IMR-90 (cell line): ENCODE results near the gene NTF3. TPM values are rescaled to one million over a fixed set of nuclear protein-coding genes. Genes with fewer than 3 reads are reported as not detected.

Experiments used
- ATAC-seq: fragments of 200-7000 bp; cut with Tn5 transposase; 2 replicates; pipeline ENCODE4 v1.9.1; 2020; ENCODE audit warnings: low read depth, mild to moderate bottlenecking, moderate library complexity
- BruUV-seq: library from RNA; stranded (reverse); fragments of 400-500 nt; replicated peaks from 2 replicates; lab custom pipeline; 2021; lab: Mats Ljungman, UMichigan
- CTCF ChIA-PET: fragments of 300-600 bp; formaldehyde crosslinking; extraction: SDS; loops from one replicate; lab custom pipeline; 2021; ENCODE audit warnings: antibody characterized with exemption; lab: Yijun Ruan, JAX
- POLR2A ChIA-PET: fragments of 300-600 bp; sonication (Branson Sonifier 250); formaldehyde crosslinking; loops from one replicate; lab custom pipeline; 2022; ENCODE audit warnings: antibody characterized with exemption; ENCODE audit not compliant: unreplicated experiment; lab: Charles Lee
- DNase-seq: peaks from one replicate; pipeline ENCODE4 v3.0.0; 2013
- H2AFZ ChIP-seq: replicated peaks from 2 replicates; pipeline ENCODE3; 2013; ENCODE audit warnings: low read length, mild to moderate bottlenecking; ENCODE audit not compliant: poor library complexity
- H2AK5ac ChIP-seq: 2 replicates; pipeline ENCODE4 v1.6.1; 2013; ENCODE audit warnings: low read depth, low read length, inconsistent platforms
- H2AK9ac ChIP-seq: replicated peaks from 2 replicates; pipeline ENCODE3; 2013; ENCODE audit warnings: mild to moderate bottlenecking, low read depth, low read length, moderate library complexity; ENCODE audit not compliant: poor library complexity
- H2BK120ac ChIP-seq: 2 replicates; pipeline ENCODE4 v1.6.1; 2013; ENCODE audit warnings: low read depth, low read length, inconsistent platforms
- H2BK15ac ChIP-seq: 3 replicates; pipeline ENCODE4 v1.6.1; 2013; ENCODE audit warnings: low read depth, low read length, inconsistent platforms
- H2BK20ac ChIP-seq: 2 replicates; pipeline ENCODE4 v1.6.1; 2013; ENCODE audit warnings: low read depth, mild to moderate bottlenecking, inconsistent platforms, low read length, moderate library complexity
- H2BK5ac ChIP-seq: 2 replicates; pipeline ENCODE4 v1.6.1; 2013; ENCODE audit warnings: mild to moderate bottlenecking, low read depth, low read length, inconsistent platforms; ENCODE audit not compliant: poor library complexity, severe bottlenecking
- H3K14ac ChIP-seq: replicated peaks from 2 replicates; pipeline ENCODE4 v1.6.1; 2013; ENCODE audit warnings: low read depth, low read length, inconsistent platforms
- H3K18ac ChIP-seq: 2 replicates; pipeline ENCODE4 v1.6.1; 2013; ENCODE audit warnings: low read depth, low read length, control low read depth
- H3K23ac ChIP-seq: 2 replicates; pipeline ENCODE4 v1.6.1; 2013; ENCODE audit warnings: low read depth, low read length, inconsistent platforms
- H3K27ac ChIP-seq: 2 replicates; pipeline ENCODE4 v1.5.1; 2013; ENCODE audit warnings: mild to moderate bottlenecking, control low read depth, low read length; ENCODE audit not compliant: insufficient read depth
- H3K27me3 ChIP-seq: 2 replicates; pipeline ENCODE4 v1.6.1; 2013; ENCODE audit warnings: low read length; ENCODE audit not compliant: control insufficient read depth, insufficient read depth
- H3K36me3 ChIP-seq: 2 replicates; pipeline ENCODE4 v1.6.1; 2013; ENCODE audit warnings: low read length, mixed read lengths; ENCODE audit not compliant: control insufficient read depth, insufficient read depth
- H3K4ac ChIP-seq: 2 replicates; pipeline ENCODE4 v1.6.1; 2013; ENCODE audit warnings: low read depth, low read length, inconsistent platforms
- H3K4me1 ChIP-seq: 2 replicates; pipeline ENCODE4 v1.6.1; 2013; ENCODE audit warnings: low read length, mixed read lengths; ENCODE audit not compliant: control insufficient read depth, insufficient read depth
- H3K4me2 ChIP-seq: 2 replicates; pipeline ENCODE4 v1.6.1; 2013; ENCODE audit warnings: low read depth, mild to moderate bottlenecking, control low read depth, low read length, moderate library complexity
- H3K4me3 ChIP-seq: 2 replicates; pipeline ENCODE4 v1.5.1; 2013; ENCODE audit warnings: low read depth, mild to moderate bottlenecking, control low read depth, low read length, moderate library complexity; ENCODE audit not compliant: insufficient read depth
- H3K56ac ChIP-seq: 2 replicates; pipeline ENCODE4 v1.6.1; 2013; ENCODE audit warnings: low read length, inconsistent platforms; ENCODE audit not compliant: insufficient read depth; ENCODE audit errors: extremely low read depth
- H3K79me1 ChIP-seq, 2 experiments: 2 replicates each; pipeline ENCODE4 v1.6.1; 2013; ENCODE audit warnings: low read length in 2 of 2, inconsistent platforms in 1 of 2, low read depth in 1 of 2
- H3K9ac ChIP-seq: 2 replicates; pipeline ENCODE4 v1.6.1; 2013; ENCODE audit warnings: low read depth, low read length, control low read depth
- H3K9me1 ChIP-seq: 2 replicates; pipeline ENCODE4 v1.6.1; 2013; ENCODE audit warnings: low read length, inconsistent platforms; ENCODE audit not compliant: insufficient read depth
- H3K9me3 ChIP-seq: 2 replicates; pipeline ENCODE4 v1.6.1; 2013; ENCODE audit warnings: low read length; ENCODE audit not compliant: control insufficient read depth, insufficient read depth
- H4K20me1 ChIP-seq: 2 replicates; pipeline ENCODE4 v1.6.1; 2013; ENCODE audit warnings: low read length, inconsistent platforms; ENCODE audit not compliant: insufficient read depth
- H4K5ac ChIP-seq: 2 replicates; pipeline ENCODE4 v1.6.1; 2013; ENCODE audit warnings: mild to moderate bottlenecking, low read depth, low read length, control low read depth
- H4K8ac ChIP-seq, 2 experiments: 2 replicates each; pipeline ENCODE4 v1.6.1; 2013; ENCODE audit warnings: low read depth in 2 of 2, low read length in 2 of 2, control low read depth in 1 of 2, inconsistent platforms in 1 of 2
- H4K91ac ChIP-seq: 2 replicates; pipeline ENCODE4 v1.6.1; 2013; ENCODE audit warnings: low read depth, low read length, inconsistent platforms; ENCODE audit not compliant: insufficient read depth
- BHLHE40 ChIP-seq: fragments of 150-350 bp; IDR thresholded peaks from 2 replicates; pipeline ENCODE4 v1.6.1; 2016; ENCODE audit warnings: mild to moderate bottlenecking, low read depth, low read length
- CEBPB ChIP-seq: IDR thresholded peaks from 2 replicates; pipeline ENCODE4 v1.6.1; 2012; ENCODE audit warnings: low read depth, low read length, improper control_type of control experiment
- MXI1 ChIP-seq: IDR thresholded peaks from 2 replicates; pipeline ENCODE4 v1.6.1; 2012; ENCODE audit warnings: low read depth, mild to moderate bottlenecking, low read length, moderate library complexity, borderline replicate concordance
- RFX5 ChIP-seq: IDR thresholded peaks from 2 replicates; pipeline ENCODE4 v1.8.0; 2012; ENCODE audit warnings: low read depth, mild to moderate bottlenecking, low read length, moderate library complexity
- SMC3 ChIP-seq: fragments of 150-350 bp; IDR thresholded peaks from 2 replicates; pipeline ENCODE4 v1.6.1; 2016; ENCODE audit warnings: low read depth, mild to moderate bottlenecking, antibody characterized with exemption, low read length, moderate library complexity
- WGBS, 2 experiments: methylation state at CpG; one replicate each; pipeline versions ENCODE4 v1.1.5 to v1.1.7; 2013; ENCODE audit warnings: missing lambda C conversion rate in 2 of 2; ENCODE audit not compliant: insufficient read length in 1 of 2; ENCODE audit errors: extremely low coverage in 2 of 2; 5-methylcytosine and 5-hydroxymethylcytosine counted together
- dilution Hi-C: fragments of 300-500 bp; cut with HindIII; formaldehyde crosslinking; loops from one replicate; pipeline ENCODE4 v1.14.3; 2018; ENCODE audit warnings: low sequenced_read_pairs; ENCODE audit not compliant: unreplicated experiment
- in situ Hi-C: fragments of 300-500 bp; cut with MboI; formaldehyde crosslinking; loops from 3 replicates; pipeline ENCODE4 v1.14.3; 2019; ENCODE audit warnings: low sequenced_read_pairs, inconsistent platforms, mixed read lengths
- intact Hi-C: fragments of 100-400 bp; cut with micrococcal nuclease; formaldehyde crosslinking; loops from 2 replicates; pipeline ENCODE4 v1.10.0; 2022
- polyA plus RNA-seq, 3 experiments: library from polyadenylated mRNA; depleted of rRNA; stranded (reverse); fragments of >200 nt; gene quantifications; 2 replicates each; pipeline ENCODE4 v1.2.3, GENCODE V29; 2012; ENCODE audit warnings: low replicate concordance in 1 of 3
- total RNA-seq: library from RNA; depleted of rRNA; stranded (reverse); fragments of >200 nt; gene quantifications from 2 replicates; pipeline ENCODE4 v1.2.3, GENCODE V29; 2012

Gene NTF3
- total and polyA plus RNA-seq, 2 of the 4 experiments (the other 2 are of a cell fraction): 12.2 to 32.4 TPM

GRCh38 chr12:5489760-5490406 lies 58.0 kb downstream of the NTF3 start:
- Histone ChIP-seq H2BK120ac (peak overlapping the region; percentile 96), H3K23ac (peak overlapping the region; percentile 2; the same call in 1 of the 2 replicates), H2AK9ac (no peak overlapping the region), H3K14ac (peak overlapping the region; percentile 93), H3K4me1 (peaks cover 40% of the 10 kb centered on the region), H3K27me3 (no peaks in the 10 kb centered on the region), H2BK15ac (peak overlapping the region; percentile 82; the same call in 1 of the 3 replicates), H3K27ac (peak overlapping the region; percentile 65), H2AFZ (no peak overlapping the region), H3K4me3 (no peak overlapping the region), H3K79me1 (peaks cover 61 to 93% of the 10 kb centered on the region in 2 experiments), H3K4me2 (no peak overlapping the region), H3K9ac (no peak overlapping the region), H2AK5ac (peak overlapping the region; percentile 69; the same call in 1 of the 2 replicates), H3K36me3 (peaks cover 25% of the 10 kb centered on the region), H4K20me1 (peaks cover 14% of the 10 kb centered on the region; the same call in 1 of the 2 replicates), H3K56ac (no peak overlapping the region), H3K4ac (peak overlapping the region; percentile 97), H4K91ac (peak overlapping the region; percentile 41; the same call in 1 of the 2 replicates), H2BK20ac (peak overlapping the region; percentile 96; the same call in 1 of the 2 replicates), H4K5ac (peak overlapping the region; percentile 65), H3K18ac (peak overlapping the region; percentile 92), H3K9me3 (no peaks in the 10 kb centered on the region), H3K9me1 (peaks cover 56% of the 10 kb centered on the region), H4K8ac (peak overlapping the region; percentile 46 to 92; a peak in 3 of 4 replicates), H2BK5ac (peak overlapping the region; percentile 98)
- in situ Hi-C loops: no loop called here
- DNase-seq (no peak), ATAC-seq (no peak)
- dilution Hi-C loops: no loop called here
- no peak for TF ChIP-seq SMC3
- no peak for TF ChIP-seq BHLHE40
- TF ChIP-seq RFX5: no peak
- TF ChIP-seq MXI1: no peak
- no peak for TF ChIP-seq CEBPB
- ChIA-PET CTCF (interaction anchor here (0.6 to 0.9 kb wide), 2 partner anchors 48 to 61 kb away, joined by 3 read pairs; no protein-coding TSS in a partner anchor), POLR2A (no interaction called here)
- WGBS, 2 experiments: 94% methylated on average over 5 of the region's 14 CpGs; no CpG with 5 or more reads in 1 of the 2 experiments
- BruUV-seq: no TSS peak
- intact Hi-C loops: loop anchor here (5.0 kb wide), 1 partner anchor 48 kb away; no protein-coding TSS in a partner anchor
